ENCODE data around the gene CTTNBP2. TPM values are rescaled to one million over a fixed set of nuclear protein-coding genes. Genes with fewer than 3 reads are reported as not detected.

Gene CTTNBP2
- total RNA-seq, 1 donor from 2014 or later = 1.8 TPM

- no peak for DNase-seq (ENCODE audit: low read depth)
- H3K4me3 ChIP-seq (ENCODE audit: low read depth, low read length) = peak overlapping the region; percentile 92
- TF ChIP-seq CTCF (conservative IDR thresholded peaks at IDR 0.05; ENCODE audit: low read depth, low read length) = no peak
Measured at GRCh38 chr7:117871401-117871777, 1.9 kb downstream of the CTTNBP2 start.

- peak overlapping the region; percentile 92 for H3K4me3 ChIP-seq (ENCODE audit: low read depth, low read length)
- TF ChIP-seq CTCF (conservative IDR thresholded peaks at IDR 0.05; ENCODE audit: low read depth, low read length) = no peak
- no peak for DNase-seq (ENCODE audit: low read depth)
Measured at GRCh38 chr7:117870448-117871130, 2.7 kb downstream of the CTTNBP2 start.

- no peak overlapping the region for H3K4me3 ChIP-seq (ENCODE audit: low read depth, low read length)
- no peak for TF ChIP-seq CTCF (conservative IDR thresholded peaks at IDR 0.05; ENCODE audit: low read depth, low read length)
- DNase-seq (ENCODE audit: low read depth) = no peak
Measured at GRCh38 chr7:117869374-117869773, 3.9 kb downstream of the CTTNBP2 start.

GRCh38 chr7:117863618-117864017 is 9.6 kb downstream of the CTTNBP2 start:
- no peak overlapping the region for H3K4me3 ChIP-seq (ENCODE audit: low read depth, low read length)
- no peak for TF ChIP-seq CTCF (conservative IDR thresholded peaks at IDR 0.05; ENCODE audit: low read depth, low read length)
- DNase-seq (ENCODE audit: low read depth) = no peak

GRCh38 chr7:117862378-117862777 is 10.9 kb downstream of the CTTNBP2 start:
- no peak overlapping the region for H3K4me3 ChIP-seq (ENCODE audit: low read depth, low read length)
- no peak for TF ChIP-seq CTCF (conservative IDR thresholded peaks at IDR 0.05; ENCODE audit: low read depth, low read length)
- DNase-seq (ENCODE audit: low read depth) = no peak

GRCh38 chr7:117859246-117859812 is 13.9 kb downstream of the CTTNBP2 start:
- no peak for TF ChIP-seq CTCF (conservative IDR thresholded peaks at IDR 0.05; ENCODE audit: low read depth, low read length)
- no peak overlapping the region for H3K4me3 ChIP-seq (ENCODE audit: low read depth, low read length)
- DNase-seq (ENCODE audit: low read depth) = no peak

- TF ChIP-seq CTCF (conservative IDR thresholded peaks at IDR 0.05; ENCODE audit: low read depth, low read length) = no peak
- no peak overlapping the region for H3K4me3 ChIP-seq (ENCODE audit: low read depth, low read length)
- no peak for DNase-seq (ENCODE audit: low read depth)
Measured at GRCh38 chr7:117858712-117859111, 14.5 kb downstream of the CTTNBP2 start.
